PFSK-1 (cell line): Measurements from ENCODE around the gene USP34.

Experiments
- POLR2AphosphoS5 ChIP-seq: IDR thresholded peaks from 2 replicates; pipeline ENCODE4 v1.6.1; 2012; ENCODE audit warnings: low read depth, mild to moderate bottlenecking, control low read depth, low read length, moderate library complexity
- SIN3A ChIP-seq: IDR thresholded peaks from 2 replicates; pipeline ENCODE4 v1.6.1; 2012; ENCODE audit warnings: mild to moderate bottlenecking, low read length, moderate library complexity, borderline replicate concordance; ENCODE audit not compliant: insufficient read depth
- TAF1 ChIP-seq: IDR thresholded peaks from 2 replicates; pipeline ENCODE4 v1.6.1; 2012; ENCODE audit warnings: low read length, control low read depth, borderline replicate concordance; ENCODE audit not compliant: insufficient read depth
- TF ChIP-seq, protein P1 (sequence below), 2 experiments: IDR thresholded peaks; 2 replicates each; pipeline versions ENCODE4 v1.6.1 to v1.8.0; 2011 to 2012; ENCODE audit warnings: low read depth in 2 of 2, low read length in 2 of 2, control low read depth in 1 of 2, inconsistent platforms in 1 of 2, mild to moderate bottlenecking in 1 of 2, moderate library complexity in 1 of 2; ENCODE audit not compliant: insufficient read depth in 1 of 2

DNA sequence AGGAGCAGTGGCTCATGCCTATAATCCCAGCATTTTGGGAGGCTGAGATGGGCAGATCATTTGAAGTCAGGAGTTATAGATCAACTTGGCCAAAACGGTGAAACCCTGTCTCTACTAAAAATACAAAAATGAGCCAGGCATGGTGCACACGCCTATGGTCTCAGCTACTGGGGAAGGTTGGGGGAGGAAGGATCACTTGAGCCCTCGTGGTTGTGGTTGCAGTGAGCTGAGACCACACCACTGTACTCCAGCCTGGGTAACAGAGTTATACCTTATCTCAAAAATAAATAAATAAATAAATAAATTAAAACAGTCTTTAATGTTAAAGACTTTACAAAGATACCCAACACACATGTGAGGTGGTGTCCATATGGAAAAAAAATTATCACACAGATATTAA, 174.9 kb downstream of the USP34 start:
- no peak for TF ChIP-seq POLR2AphosphoS5
- no peak for TF ChIP-seq TAF1
- TF ChIP-seq, protein P1, sequence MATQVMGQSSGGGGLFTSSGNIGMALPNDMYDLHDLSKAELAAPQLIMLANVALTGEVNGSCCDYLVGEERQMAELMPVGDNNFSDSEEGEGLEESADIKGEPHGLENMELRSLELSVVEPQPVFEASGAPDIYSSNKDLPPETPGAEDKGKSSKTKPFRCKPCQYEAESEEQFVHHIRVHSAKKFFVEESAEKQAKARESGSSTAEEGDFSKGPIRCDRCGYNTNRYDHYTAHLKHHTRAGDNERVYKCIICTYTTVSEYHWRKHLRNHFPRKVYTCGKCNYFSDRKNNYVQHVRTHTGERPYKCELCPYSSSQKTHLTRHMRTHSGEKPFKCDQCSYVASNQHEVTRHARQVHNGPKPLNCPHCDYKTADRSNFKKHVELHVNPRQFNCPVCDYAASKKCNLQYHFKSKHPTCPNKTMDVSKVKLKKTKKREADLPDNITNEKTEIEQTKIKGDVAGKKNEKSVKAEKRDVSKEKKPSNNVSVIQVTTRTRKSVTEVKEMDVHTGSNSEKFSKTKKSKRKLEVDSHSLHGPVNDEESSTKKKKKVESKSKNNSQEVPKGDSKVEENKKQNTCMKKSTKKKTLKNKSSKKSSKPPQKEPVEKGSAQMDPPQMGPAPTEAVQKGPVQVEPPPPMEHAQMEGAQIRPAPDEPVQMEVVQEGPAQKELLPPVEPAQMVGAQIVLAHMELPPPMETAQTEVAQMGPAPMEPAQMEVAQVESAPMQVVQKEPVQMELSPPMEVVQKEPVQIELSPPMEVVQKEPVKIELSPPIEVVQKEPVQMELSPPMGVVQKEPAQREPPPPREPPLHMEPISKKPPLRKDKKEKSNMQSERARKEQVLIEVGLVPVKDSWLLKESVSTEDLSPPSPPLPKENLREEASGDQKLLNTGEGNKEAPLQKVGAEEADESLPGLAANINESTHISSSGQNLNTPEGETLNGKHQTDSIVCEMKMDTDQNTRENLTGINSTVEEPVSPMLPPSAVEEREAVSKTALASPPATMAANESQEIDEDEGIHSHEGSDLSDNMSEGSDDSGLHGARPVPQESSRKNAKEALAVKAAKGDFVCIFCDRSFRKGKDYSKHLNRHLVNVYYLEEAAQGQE (IDR thresholded peaks at IDR 0.05; ENCODE audit: insufficient read depth in 1 of 2, low read depth in 2 of 2, low read length in 2 of 2), result no peak
- TF ChIP-seq SIN3A, result no peak
